GM19397 (cell line): Measurements from ENCODE around the gene CRHR2.
A peak's percentile ranks its signal among the peaks of the same experiment; 100 is the strongest.
"Not testable (repeated sequence)": the region's sequence is repeated elsewhere in the genome, so short reads cannot be mapped to it uniquely, and the experiment has no call there.

ENCODE experiments used
- ATAC-seq: cut with Tn5 transposase; IDR thresholded peaks from one replicate; pipeline ENCODE4 v1.9.1; 2021; ENCODE audit warnings: mild to moderate bottlenecking, moderate library complexity; ENCODE audit not compliant: unreplicated experiment

CRHR2 gene

DNA sequence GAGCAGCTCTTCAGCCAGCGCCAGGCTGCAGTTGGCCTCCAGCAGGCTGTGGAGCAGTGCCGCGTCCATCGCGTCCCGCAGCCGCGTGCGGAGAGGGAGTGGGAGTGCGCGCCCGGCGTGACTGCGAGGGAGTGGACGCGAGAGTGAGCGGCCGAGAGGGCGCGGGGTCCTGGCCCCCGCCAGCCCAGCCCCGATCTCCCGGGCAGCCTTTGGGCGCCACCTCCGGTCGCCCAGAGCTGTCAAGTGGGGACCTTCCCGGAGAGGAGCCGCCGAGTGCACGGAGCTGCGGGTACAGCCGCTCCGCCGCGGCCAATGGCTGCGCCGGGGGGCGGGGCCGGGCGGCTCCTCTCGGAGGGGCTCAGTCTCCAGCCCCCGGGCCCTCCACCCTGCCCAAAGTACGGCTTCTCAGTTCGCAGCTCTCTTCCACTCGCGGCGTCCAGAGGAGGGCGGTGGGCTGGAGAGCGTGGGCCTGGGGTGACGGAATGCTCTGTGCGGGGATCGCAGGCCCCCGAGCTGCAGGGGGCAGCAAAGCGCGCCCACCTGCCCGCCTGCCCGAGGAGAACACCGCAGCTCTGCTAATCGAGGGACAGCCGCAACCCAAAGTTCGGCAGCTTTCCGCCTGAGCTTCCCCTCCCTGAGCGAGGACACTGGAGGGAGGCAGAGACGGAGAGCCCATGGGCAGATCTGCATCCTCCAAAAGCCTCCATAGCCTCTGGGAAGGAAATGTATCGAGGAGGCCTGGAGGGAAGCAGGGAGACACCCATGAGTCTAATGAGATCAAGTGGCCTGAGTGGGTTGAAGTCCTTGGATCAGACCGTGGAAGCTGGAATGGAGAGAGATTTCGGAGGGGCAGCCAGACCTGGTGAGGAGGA, at the start of gene CRHR2:
Gene CRHR2, minus strand, starts transcription at position 245 of the 872 bp plus-strand sequence. Its CDS starts 176 bp downstream, at position 69.
- no peak for ATAC-seq

DNA sequence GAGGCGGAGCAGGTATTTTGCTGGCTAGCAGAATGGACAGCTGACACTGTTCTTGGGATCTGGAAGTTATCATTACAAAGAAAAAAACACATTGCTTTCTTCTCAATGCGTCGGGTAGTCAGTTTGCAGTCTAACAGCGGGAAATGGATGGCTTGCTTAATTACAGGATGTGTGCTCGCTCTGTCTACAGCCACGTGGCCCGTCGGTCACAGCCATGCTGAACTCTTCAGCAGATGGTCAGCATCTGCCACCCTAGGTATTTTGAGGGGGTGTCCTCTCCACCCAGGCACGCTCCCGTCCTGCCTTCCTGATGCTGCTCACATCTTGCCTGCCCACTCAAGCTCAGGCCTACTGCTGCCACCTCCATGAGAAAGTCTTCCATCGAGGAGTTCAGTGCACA, 49.3 kb upstream of the CRHR2 start:
- no peak for ATAC-seq

DNA sequence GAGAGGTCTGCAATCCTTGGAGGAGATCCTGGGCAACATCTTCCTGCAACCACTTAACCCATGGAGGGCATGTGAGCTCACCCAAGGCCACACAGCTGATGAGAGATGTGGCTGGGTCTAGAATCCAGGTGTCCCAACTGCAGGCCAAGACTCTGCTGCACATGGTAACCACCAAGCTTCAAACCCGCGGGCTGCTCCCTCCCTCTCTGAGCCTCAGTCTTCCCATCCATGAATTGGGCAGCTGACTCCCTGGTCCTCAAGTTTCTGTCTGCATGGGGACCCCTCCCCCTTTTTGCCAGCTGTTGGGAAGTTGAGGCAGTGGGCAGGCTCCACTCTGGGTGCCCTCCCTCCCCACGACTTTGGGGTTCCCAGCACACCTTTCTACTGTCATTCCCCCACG, 48.7 kb upstream of the CRHR2 start:
- ATAC-seq, result no peak

DNA sequence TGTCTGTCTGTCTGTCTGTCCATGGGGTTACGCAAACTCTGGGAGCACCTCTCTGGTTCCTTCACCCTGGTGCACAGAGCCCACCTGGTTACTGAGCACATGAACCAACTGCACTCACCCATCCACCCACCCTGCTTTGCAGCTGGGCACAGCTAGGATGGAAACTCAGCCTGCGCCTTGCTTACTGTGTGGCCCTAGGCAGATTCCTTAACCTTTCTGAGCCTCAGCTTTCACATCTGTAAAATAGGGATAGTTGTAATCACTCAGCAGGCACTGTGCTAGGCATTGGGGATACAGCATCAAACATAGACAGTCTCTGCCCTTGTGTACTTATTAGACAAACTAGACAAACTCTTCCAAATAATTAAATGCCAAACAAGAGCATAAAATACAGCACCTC, 47.8 kb upstream of the CRHR2 start:
- no peak for ATAC-seq

DNA sequence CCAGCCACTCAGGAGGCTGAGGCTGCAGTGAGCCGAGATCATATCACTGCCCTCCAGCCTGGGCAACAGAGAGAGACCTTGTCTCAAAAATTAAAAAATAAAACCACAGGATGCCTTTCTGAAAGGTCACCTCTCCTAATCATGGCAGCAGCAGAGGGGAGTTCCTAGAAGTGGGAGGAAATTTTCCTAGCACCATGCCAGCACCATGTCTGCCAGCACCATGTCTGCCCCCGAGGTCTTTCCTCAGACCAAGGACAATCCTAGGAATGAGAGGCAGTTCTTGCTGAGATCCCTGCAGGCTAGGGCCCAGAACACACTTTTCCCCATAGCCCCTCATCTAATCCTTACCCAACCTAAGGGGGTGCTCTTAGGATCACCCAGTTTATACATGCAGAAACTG, 47.4 kb upstream of the CRHR2 start:
- no peak for ATAC-seq

DNA sequence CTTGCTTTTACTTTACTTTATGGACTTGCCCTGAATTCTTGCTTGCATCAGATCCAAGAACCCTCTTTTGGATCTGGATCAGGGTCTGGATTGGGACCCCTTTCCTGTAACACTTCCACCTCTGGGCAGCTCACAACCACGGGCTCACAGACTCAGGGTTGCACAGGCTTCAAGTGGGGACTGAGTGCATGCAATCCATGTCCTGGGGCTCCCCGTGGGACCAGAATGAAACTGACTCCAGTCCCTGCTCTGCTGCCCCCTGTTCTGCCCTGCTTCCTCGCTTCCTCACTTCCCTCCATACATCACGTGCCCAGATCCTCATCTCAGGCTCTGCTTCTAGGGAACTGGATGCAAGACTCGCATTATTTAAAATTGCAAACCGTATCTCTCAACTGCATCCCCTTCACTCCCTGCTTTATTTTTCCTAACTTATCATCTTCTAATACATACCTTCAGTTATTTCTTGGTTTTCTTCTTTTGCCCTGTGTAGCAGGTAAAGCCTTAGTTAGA, 46.4 kb upstream of the CRHR2 start:
- no peak for ATAC-seq

DNA sequence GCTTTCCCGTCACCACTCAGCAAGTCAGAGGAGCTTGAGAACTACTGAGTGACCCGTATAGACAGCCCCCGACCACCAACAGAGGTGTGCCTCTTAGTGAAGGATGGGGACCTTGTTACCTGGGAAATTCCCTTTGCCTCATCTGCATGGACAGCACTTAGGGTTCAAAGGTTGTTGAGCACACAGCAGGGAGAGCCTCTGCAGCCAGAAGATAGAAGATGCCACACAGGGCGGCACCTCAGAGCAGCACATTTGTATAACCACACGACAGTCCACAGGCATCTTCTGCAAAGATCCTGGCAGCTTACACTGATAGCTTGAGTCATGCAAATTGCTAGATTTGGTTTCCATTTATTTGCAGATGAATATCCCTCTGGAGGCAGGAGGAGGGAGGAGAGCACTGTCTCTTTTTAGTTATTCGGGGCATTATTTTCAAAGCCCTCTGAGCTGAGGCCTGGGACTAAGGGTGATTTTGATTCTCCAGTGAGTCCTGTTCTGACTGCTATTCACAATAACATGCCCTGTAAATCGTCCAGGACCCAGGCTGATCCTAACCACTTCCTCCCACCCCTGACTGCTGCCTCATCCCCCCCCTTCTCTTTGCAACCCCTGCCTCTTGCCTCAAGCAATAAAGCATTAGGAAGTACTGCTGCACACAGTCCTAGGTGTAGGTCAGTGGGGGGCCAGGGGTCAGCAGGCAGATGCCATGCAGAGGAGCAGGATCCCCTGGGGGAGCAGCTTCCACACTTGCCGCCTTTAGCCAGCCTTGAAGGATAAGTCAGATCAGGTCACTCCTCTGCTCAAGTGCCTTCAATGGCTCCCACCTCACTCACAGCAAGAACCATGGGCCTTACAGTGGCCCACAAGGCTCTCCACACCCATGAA, 45.0 kb upstream of the CRHR2 start:
- ATAC-seq, result peak; percentile 52

DNA sequence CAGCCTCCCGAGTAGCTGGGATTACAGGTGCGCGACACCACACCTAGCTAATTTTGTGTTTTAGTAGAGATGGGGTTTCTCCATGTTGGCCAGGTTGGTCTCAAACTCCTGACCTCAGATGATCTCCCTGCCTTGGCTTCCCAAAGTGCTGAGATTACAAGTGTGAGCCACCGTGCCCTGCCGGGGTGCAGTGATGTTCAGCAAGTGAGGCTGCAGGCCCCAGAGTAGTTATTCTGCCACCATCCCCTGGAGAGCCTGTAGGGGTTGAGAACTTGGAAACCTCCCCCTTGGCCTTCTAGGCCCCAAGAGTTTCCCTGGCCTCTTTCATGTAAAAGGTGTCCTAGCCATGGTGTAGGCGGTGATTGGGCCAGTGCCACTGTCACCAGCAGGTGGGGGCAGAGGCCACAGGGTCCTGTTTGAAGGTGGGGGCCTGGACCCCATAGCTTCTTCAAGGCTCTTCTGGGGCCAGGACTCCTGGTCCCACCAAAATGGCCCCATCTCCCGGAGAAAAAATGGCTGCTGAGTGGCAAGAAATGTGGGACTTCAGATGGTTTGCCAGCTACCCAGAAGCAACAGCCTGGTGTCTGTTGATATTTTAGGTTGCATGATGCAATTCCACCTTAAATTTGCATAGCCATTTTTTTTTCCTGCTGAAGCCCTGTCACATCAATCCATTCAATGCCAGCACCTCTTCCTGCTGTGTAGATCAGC, 44.2 kb upstream of the CRHR2 start:
- ATAC-seq, result no peak

DNA sequence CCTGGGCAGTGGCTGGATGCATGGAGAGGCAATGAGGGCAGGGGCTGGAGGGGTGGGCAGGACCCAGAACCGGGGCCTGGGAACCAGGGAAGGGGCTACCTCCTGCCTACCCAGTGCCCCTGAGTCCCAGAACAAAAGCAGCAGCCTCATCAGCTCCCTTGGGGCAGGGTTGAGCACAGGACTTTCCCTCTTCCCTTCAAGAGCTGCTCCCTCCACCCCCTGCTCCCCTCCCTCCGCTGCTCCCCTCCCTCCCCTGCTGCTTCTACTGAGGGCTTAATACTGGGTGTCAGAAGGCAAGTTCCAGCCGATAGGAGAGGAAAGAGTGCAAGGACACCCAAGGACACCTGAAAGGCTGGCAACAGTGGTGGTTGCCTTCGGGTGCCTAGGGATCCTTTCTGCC, 41.5 kb upstream of the CRHR2 start:
- no peak for ATAC-seq

DNA sequence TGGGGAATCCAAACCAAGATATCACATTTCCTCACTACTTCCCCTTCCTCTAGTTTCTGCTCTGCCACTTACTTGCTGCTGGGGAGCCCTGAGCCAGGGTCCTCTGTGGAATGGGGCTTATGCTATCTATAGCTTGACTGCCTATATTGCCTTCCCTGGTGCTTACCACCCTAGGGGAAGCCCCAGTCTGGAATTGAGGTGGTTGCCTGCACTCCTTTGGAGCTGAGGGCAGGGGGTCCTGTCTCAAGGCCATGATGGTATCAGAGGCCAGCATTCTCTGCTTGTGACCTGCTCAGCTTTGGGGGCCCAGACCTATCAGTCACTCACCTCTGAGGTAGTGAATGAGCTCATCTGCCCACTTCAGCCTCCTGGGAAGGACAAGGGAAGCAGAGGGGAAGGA, 40.4 kb upstream of the CRHR2 start:
- no peak for ATAC-seq

DNA sequence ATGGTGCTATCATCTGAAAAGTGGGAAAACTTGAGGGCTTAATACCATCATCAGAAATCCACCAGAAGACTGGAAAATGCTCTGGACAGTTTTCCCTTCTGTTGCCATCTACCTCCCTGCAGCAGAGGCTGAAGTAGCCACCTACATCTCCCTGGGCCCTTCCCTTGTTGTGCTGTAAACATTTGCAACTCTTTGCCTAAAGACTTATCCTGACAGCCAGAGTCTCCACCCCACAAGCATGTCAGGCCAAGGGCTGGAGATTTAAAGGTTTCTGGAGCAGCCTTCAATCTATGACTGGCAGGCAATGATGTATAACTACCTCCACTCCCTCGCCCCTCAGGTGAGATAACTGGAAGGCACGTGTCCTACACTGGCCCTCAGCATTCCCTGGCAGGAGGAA, 39.9 kb upstream of the CRHR2 start:
- no peak for ATAC-seq

DNA sequence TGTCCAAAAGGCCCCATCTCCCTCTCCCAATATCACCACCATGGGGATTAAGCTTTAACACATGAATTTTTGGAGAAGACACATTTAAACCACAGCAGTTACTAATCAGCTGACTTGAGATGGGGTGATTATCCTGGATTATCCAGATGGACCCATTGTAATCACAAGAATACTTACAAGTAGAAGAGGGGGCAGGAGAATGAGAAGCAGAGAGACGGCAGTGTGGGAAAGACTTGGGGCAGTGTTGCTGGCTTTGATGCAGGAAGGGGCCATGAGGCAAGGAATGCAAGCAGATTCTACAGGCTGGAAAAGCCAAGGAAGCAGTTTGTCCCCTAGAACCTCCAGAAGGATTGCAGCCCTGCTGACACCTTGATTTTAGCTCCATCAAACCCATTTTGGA, 39.0 kb upstream of the CRHR2 start:
- no peak for ATAC-seq

DNA sequence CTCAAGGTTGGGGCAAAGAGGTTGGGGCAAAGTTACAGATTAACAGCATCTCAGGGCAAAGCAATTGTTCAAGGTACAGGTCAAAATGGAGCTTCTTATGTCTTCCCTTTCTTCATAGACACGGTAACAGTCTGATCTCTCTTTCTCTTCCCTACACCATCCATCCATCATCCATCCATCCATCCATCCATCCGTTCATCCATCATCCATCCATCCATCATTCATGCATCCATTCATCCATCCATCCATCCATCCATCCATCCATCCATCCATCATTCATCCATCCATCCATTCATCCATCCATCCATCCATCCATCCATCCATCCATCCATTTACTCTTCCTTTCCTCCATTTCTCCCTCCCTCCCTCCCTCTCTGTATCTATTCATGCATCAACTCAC, 37.2 kb upstream of the CRHR2 start:
- not testable (repeated sequence) for ATAC-seq

DNA sequence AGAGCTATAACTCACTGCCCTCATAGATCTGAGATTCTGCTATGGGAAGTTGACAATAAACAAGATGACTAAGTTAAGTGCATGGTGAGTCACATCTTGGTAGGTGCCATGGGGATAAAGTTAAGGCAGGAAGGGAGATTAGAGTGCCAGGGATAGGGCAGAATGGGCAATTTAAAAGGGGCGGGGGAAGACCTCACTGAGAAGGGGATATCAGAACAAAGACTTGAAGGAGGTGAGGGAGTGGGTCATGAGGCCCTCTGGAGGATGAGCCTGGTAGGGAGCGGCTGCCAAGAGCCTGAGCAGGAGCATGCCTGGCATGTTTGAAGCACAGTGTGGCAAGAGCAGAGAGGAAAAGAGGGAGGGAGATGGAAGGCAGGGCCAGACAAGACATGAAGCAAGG, 34.9 kb upstream of the CRHR2 start:
- no peak for ATAC-seq

DNA sequence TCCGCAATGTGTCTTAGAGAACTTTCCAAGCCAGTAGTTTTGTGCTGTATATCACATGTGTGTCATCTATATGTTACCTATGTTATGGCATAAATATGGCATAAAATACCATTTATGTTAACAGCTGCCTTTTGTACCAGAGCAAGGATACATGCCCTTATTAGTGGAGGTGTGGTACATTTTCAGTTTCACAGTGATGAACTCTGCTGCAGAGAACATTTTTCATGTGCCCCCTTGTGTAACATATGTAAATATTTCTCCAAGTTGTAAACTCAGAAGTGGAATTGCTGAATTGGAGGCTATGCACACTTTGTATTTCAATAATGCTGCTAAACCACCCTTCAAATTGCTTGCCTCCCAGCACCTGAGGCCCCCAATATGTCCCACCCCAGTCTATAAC, 31.9 kb upstream of the CRHR2 start:
- ATAC-seq, result no peak

DNA sequence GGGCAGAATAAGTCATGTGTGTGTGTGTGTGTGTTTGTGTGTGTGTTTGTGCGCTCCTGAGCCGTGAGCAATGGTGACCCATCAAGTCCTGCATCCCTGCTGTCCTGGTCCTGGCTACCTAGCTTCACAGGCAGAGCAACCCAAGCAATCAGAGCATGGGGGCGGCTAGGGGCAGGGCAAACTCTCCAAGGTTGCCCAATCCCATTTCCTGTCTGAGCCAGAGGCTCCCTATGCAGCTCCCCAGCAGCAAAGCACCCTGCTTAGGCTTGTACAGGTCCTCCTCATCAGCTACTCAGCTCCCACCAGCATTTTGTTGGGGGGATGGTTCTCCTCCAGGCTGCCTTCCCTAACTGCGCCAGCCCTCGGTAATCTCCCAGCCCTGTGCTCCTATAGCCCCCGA, 31.1 kb upstream of the CRHR2 start:
- no peak for ATAC-seq

DNA sequence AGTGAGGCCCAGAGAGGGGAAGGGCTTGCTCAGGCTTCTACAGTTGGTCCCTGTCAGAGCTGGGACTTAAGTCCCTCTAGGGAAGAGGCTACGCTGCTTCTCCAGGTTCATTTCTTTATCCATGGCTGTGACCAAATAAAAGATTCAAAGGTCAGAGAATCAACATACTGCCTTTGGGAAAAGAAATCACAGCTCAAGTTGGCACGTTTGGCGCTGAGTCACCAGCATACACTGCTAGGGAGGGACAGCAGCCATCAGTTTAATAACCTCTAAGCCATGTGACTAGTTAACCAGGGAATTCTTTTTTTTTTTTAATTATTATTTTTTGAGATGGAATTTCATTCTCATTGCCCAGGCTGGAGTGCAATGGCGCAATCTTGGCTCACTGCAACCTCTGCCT, 28.4 kb upstream of the CRHR2 start:
- no peak for ATAC-seq

DNA sequence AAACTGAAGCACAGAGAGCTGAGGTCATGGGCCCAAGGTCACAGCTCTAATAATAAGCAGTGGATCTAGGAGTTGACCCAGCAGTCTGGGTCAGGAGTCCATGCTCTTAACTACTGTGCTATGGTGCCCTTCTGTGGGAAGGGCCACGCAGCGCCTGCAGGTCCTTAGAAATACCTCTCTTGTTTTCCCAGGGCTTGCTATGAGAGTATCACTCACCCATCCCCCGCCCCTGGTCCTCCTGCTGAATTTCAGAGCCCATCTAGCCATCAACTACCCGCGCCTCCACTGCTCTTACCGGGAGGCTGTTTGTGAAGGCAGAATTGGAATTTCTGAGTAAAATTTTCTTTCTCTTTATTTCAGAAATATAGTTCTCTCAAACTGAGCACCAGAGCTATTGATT, 27.3 kb upstream of the CRHR2 start:
- no peak for ATAC-seq

DNA sequence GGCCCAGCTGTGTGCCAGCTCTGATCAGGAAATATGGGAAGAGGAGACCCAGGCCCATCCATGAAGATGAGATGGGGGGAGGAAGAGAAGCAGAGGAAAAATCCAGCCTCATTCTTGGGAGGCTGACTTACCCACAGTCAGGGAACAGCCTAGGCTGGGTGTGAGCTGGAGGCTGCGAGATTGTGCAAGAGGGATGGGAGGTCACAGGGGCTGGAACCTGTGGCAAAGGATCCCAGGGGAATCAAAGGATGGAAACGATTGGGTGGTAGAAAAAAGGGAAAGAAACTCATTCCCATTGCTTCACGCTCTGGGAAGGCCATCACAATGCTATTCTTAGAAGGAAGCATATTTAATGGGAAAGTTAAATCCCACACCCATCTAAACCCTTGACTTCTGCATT, 26.7 kb upstream of the CRHR2 start:
- no peak for ATAC-seq

DNA sequence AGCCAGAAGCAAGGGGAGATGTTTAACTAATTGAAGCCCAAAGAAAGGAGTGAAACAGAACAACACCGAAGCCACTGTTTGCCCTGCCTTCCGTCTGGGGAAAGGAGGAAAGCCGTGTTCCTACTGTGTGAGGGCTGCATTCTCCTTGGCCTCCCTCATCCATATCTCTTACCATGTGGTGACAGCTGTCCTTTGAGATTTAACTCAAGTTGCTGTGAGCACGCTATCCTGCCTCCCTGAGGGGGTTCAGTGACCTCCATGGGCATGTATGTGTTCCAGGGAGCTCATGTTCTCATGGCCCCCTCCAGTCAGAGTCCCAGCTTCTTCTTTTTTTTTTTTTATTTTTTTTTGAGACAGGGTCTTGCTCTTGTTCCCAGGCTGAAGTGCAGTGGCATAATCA, 26.2 kb upstream of the CRHR2 start:
- ATAC-seq, result no peak
